Measurements from ENCODE around the gene PLAGL2. TPM values are rescaled to one million over a fixed set of nuclear protein-coding genes. Genes with fewer than 3 reads are reported as not detected.

Gene PLAGL2
- total RNA-seq, 1 donor from 2014 or later = 17.9 TPM

- no peaks in the 10 kb centered on the region for H3K9me3 Mint-ChIP-seq
- H3K36me3 Mint-ChIP-seq (ENCODE audit: low read depth) = peaks cover 71% of the 10 kb centered on the region
- intact Hi-C loops (cut with micrococcal nuclease) = loop anchor here (10.0 kb wide), 1 partner anchor 52 kb away; no protein-coding TSS in a partner anchor
- no peak for TF ChIP-seq CTCF (IDR thresholded peaks at IDR 0.05)
- ChIA-PET POLR2A (interaction anchor here (1.5 kb wide), 1 partner anchor 126 kb away, joined by 6 read pairs; no protein-coding TSS in a partner anchor), CTCF (interaction anchor here (1.0 kb wide), 1 partner anchor 15 kb away, joined by 3 read pairs; no protein-coding TSS in a partner anchor)
- ATAC-seq (ENCODE audit: low read depth) (no peak), DNase-seq (no peak)
- H3K4me3 Mint-ChIP-seq = no peak overlapping the region
- peak overlapping the region; percentile 90 for H3K27ac Mint-ChIP-seq
- peaks cover 26% of the 10 kb centered on the region for H3K4me1 Mint-ChIP-seq
- H3K27me3 Mint-ChIP-seq = no peaks in the 10 kb centered on the region
These were observed 25.7 kb upstream of the PLAGL2 start for GRCh38 chr20:32233286-32233685.

GRCh38 chr20:32232326-32232886, 24.9 kb upstream of the PLAGL2 start:
- POLR2A ChIA-PET = interaction anchor here (0.5 to 1.5 kb wide), 3 partner anchors 53 to 348 kb away, joined by 3 to 6 read pairs (median 5); no protein-coding TSS in a partner anchor
- Mint-ChIP-seq H3K27me3 (no peaks in the 10 kb centered on the region), H3K27ac (peak overlapping the region; percentile 90), H3K36me3 (ENCODE audit: low read depth) (peaks cover 79% of the 10 kb centered on the region), H3K4me1 (peaks cover 26% of the 10 kb centered on the region), H3K9me3 (no peaks in the 10 kb centered on the region), H3K4me3 (peak overlapping the region; percentile 16)
- no peak for DNase-seq
- ATAC-seq (ENCODE audit: low read depth) = peak; percentile 40
- intact Hi-C loops (cut with micrococcal nuclease) = loop anchor here (10.0 kb wide), 1 partner anchor 52 kb away; no protein-coding TSS in a partner anchor
- CTCF ChIA-PET = interaction anchor here (1.0 kb wide), 1 partner anchor 14 kb away, joined by 3 read pairs; no protein-coding TSS in a partner anchor
- TF ChIP-seq CTCF (IDR thresholded peaks at IDR 0.05) = no peak

- H3K27me3 Mint-ChIP-seq = no peaks in the 10 kb centered on the region
- H3K4me3 Mint-ChIP-seq = no peak overlapping the region
- peak overlapping the region; percentile 90 for H3K27ac Mint-ChIP-seq
- peaks cover 78% of the 10 kb centered on the region for H3K36me3 Mint-ChIP-seq (ENCODE audit: low read depth)
- no peak for TF ChIP-seq CTCF (IDR thresholded peaks at IDR 0.05)
- no peaks in the 10 kb centered on the region for H3K9me3 Mint-ChIP-seq
- CTCF ChIA-PET = no interaction called here
- no peak for DNase-seq
- peaks cover 26% of the 10 kb centered on the region for H3K4me1 Mint-ChIP-seq
- peak; percentile 73 for ATAC-seq (ENCODE audit: low read depth)
- POLR2A ChIA-PET = interaction anchor here (0.6 to 1.5 kb wide), 4 partner anchors 38 to 128 kb away, joined by 3 to 6 read pairs (median 4); no protein-coding TSS in a partner anchor
- intact Hi-C loops (cut with micrococcal nuclease) = loop anchor here (10.0 kb wide), 1 partner anchor 53 kb away; no protein-coding TSS in a partner anchor
These were observed 24.3 kb upstream of the PLAGL2 start for GRCh38 chr20:32231847-32232246.

GRCh38 chr20:32231245-32231644, 23.7 kb upstream of the PLAGL2 start:
- DNase-seq (no peak), ATAC-seq (ENCODE audit: low read depth) (no peak)
- H3K4me1 Mint-ChIP-seq = peaks cover 26% of the 10 kb centered on the region
- POLR2A ChIA-PET = interaction anchor here (0.6 to 1.1 kb wide), 2 partner anchors 37 to 40 kb away, joined by 3 read pairs; no protein-coding TSS in a partner anchor
- no peak overlapping the region for H3K4me3 Mint-ChIP-seq
- CTCF ChIA-PET = no interaction called here
- peaks cover 80% of the 10 kb centered on the region for H3K36me3 Mint-ChIP-seq (ENCODE audit: low read depth)
- H3K27me3 Mint-ChIP-seq = no peaks in the 10 kb centered on the region
- H3K9me3 Mint-ChIP-seq = no peaks in the 10 kb centered on the region
- intact Hi-C loops (cut with micrococcal nuclease) = loop anchor here (10.0 kb wide), 1 partner anchor 54 kb away; no protein-coding TSS in a partner anchor
- peak overlapping the region; percentile 90 for H3K27ac Mint-ChIP-seq
- no peak for TF ChIP-seq CTCF (IDR thresholded peaks at IDR 0.05)

GRCh38 chr20:32230707-32231106, 23.2 kb upstream of the PLAGL2 start:
- Mint-ChIP-seq H3K27ac (no peak overlapping the region), H3K27me3 (no peaks in the 10 kb centered on the region), H3K36me3 (ENCODE audit: low read depth) (peaks cover 77% of the 10 kb centered on the region), H3K9me3 (no peaks in the 10 kb centered on the region), H3K4me3 (no peak overlapping the region), H3K4me1 (peaks cover 26% of the 10 kb centered on the region)
- intact Hi-C loops (cut with micrococcal nuclease) = loop anchor here (10.0 kb wide), 1 partner anchor 54 kb away; no protein-coding TSS in a partner anchor
- ATAC-seq (ENCODE audit: low read depth) (no peak), DNase-seq (no peak)
- TF ChIP-seq CTCF (IDR thresholded peaks at IDR 0.05) = no peak
- ChIA-PET POLR2A (no interaction called here), CTCF (no interaction called here)
